ENCODE data around the gene MRPL30.

GRCh38 chr2:99198103-99198841 lies 17.3 kb downstream of the MRPL30 start:
- TF ChIP-seq, protein P1, sequence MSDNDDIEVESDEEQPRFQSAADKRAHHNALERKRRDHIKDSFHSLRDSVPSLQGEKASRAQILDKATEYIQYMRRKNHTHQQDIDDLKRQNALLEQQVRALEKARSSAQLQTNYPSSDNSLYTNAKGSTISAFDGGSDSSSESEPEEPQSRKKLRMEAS (IDR thresholded peaks at IDR 0.05; ENCODE audit: insufficient read depth, insufficient read length) = no peak
- TF ChIP-seq, protein P2, sequence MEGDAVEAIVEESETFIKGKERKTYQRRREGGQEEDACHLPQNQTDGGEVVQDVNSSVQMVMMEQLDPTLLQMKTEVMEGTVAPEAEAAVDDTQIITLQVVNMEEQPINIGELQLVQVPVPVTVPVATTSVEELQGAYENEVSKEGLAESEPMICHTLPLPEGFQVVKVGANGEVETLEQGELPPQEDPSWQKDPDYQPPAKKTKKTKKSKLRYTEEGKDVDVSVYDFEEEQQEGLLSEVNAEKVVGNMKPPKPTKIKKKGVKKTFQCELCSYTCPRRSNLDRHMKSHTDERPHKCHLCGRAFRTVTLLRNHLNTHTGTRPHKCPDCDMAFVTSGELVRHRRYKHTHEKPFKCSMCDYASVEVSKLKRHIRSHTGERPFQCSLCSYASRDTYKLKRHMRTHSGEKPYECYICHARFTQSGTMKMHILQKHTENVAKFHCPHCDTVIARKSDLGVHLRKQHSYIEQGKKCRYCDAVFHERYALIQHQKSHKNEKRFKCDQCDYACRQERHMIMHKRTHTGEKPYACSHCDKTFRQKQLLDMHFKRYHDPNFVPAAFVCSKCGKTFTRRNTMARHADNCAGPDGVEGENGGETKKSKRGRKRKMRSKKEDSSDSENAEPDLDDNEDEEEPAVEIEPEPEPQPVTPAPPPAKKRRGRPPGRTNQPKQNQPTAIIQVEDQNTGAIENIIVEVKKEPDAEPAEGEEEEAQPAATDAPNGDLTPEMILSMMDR (IDR thresholded peaks at IDR 0.05; ENCODE audit: extremely low read depth in 1 of 2, insufficient read depth in 1 of 2, low read depth in 1 of 2, low read length in 2 of 2) = no peak
